Omental fat pad (tissue), 4 donors: ENCODE results near the gene HDLBP. TPM values are rescaled to one million over a fixed set of nuclear protein-coding genes. Genes with fewer than 3 reads are reported as not detected.

ENCODE experiments used
- ATAC-seq: fragments of 150-250 bp; one replicate; pipeline ENCODE4 v1.9.1; 2016; ENCODE audit warnings: mild to moderate bottlenecking, moderate library complexity; ENCODE audit not compliant: low FRiP score
- DNase-seq: peaks from one replicate; pipeline ENCODE4 v3.0.0-alpha.2; 2019; ENCODE audit warnings: low spot score
- CTCF ChIP-seq, 3 donors: fragments of 450-650 bp; IDR thresholded peaks; one replicate each; pipeline ENCODE4 v1.5.1; 2016 to 2017; ENCODE audit warnings: antibody characterized with exemption in 3 of 3, mild to moderate bottlenecking in 3 of 3, moderate library complexity in 2 of 3
- total RNA-seq, 4 donors: library from RNA; depleted of rRNA; stranded (reverse); fragments of >200 nt; gene quantifications; one replicate each; pipeline ENCODE4 v1.1.0, GENCODE V29; 2016

Gene HDLBP
- total RNA-seq, 4 donors from 2014 or later: 356 to 471 (median 416) TPM

GRCh38 chr2:241260911-241261310 is 54.6 kb downstream of the HDLBP start:
- DNase-seq (no peak), ATAC-seq (no peak)
- no peak for TF ChIP-seq CTCF (IDR thresholded peaks at IDR 0.05)

GRCh38 chr2:241258505-241259280 is 56.8 kb downstream of the HDLBP start:
- TF ChIP-seq CTCF (IDR thresholded peaks at IDR 0.05): no peak
- no peak for ATAC-seq

GRCh38 chr2:241257419-241258032 is 57.9 kb downstream of the HDLBP start:
- no peak for DNase-seq
- ATAC-seq: no peak
- TF ChIP-seq CTCF (IDR thresholded peaks at IDR 0.05): no peak

More at GRCh38 chr2:241258505-241259280, 56.8 kb downstream of the HDLBP start:
- DNase-seq: no peak

GRCh38 chr2:241256168-241256545 is 59.3 kb downstream of the HDLBP start:
- no peak for ATAC-seq
- no peak for TF ChIP-seq CTCF (IDR thresholded peaks at IDR 0.05)
- DNase-seq: no peak

GRCh38 chr2:241255542-241256167 is 59.8 kb downstream of the HDLBP start:
- no peak for DNase-seq
- no peak for ATAC-seq
- TF ChIP-seq CTCF (IDR thresholded peaks at IDR 0.05): no peak

GRCh38 chr2:241254904-241255351 is 60.5 kb downstream of the HDLBP start:
- TF ChIP-seq CTCF (IDR thresholded peaks at IDR 0.05): no peak
- ATAC-seq: no peak
- no peak for DNase-seq
